ENCODE measurements around the gene ITGAD. TPM values are rescaled to one million over a fixed set of nuclear protein-coding genes. Genes with fewer than 3 reads are reported as not detected.
"Not testable (repeated sequence)": the region's sequence is repeated elsewhere in the genome, so short reads cannot be mapped to it uniquely, and the experiment has no call there.

The ITGAD gene
- total and polyA plus RNA-seq, 2 donors: 0.28 to 0.78 TPM

DNA sequence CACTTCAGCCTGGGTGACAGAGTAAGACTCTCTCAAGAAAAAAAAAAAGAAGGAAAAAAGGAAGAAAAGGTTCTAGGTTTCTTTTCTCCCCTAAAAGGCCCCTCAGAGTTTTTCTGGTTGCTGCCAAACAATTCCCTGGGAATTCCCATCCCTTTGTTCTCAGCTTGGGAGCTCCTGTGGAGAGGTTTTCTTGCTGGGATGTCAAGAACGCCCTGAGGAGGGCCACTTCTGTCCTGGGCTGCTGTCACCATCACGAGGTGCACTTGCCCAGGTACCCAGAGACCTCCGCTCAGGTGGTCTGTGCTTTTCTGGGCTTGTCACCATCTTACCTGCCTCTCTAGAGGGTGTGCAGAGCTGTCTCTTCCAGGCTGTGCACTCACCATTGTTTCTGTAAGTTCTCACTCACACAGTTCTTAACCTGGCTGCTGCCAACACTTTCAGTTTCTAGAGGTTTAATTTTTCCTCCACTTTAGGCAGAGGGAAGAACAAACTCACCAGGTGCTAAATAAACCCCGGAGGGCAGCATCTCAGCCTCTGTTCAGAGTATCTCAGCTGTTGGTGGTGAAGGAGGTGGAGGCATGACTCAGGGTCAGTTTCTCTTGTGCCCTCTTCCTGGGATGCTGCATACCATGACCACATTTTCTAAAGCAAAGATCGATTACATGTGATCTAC lies 37.4 kb downstream of the ITGAD start:
- DNase-seq (ENCODE audit: low read depth in 6 of 9, low spot score in 9 of 9): no peak
- Histone ChIP-seq H3K4me3 (ENCODE audit: low read length in 2 of 2) (no peak overlapping the region), H3K27me3 (ENCODE audit: control insufficient read depth in 2 of 2, insufficient read depth in 1 of 2, low read length in 1 of 2) (peaks cover 0 to 9% of the 10 kb centered on the region in 2 donors), H3K4me1 (ENCODE audit: control insufficient read depth in 2 of 2, insufficient read depth in 2 of 2, low read length in 2 of 2) (peaks cover 0 to 4% of the 10 kb centered on the region in 2 donors), H3K27ac (ENCODE audit: low read depth in 1 of 2, low read length in 1 of 2) (no peak overlapping the region), H3K9me3 (ENCODE audit: control insufficient read depth in 2 of 2, insufficient read depth in 1 of 2, low read length in 1 of 2) (peaks cover 0 to 6% of the 10 kb centered on the region in 2 donors), H3K36me3 (ENCODE audit: control insufficient read depth in 2 of 2, insufficient read depth in 2 of 2, low read length in 1 of 2) (no peaks in the 10 kb centered on the region)
- 72% methylated on average over 5 of the region's 5 CpGs for WGBS

DNA sequence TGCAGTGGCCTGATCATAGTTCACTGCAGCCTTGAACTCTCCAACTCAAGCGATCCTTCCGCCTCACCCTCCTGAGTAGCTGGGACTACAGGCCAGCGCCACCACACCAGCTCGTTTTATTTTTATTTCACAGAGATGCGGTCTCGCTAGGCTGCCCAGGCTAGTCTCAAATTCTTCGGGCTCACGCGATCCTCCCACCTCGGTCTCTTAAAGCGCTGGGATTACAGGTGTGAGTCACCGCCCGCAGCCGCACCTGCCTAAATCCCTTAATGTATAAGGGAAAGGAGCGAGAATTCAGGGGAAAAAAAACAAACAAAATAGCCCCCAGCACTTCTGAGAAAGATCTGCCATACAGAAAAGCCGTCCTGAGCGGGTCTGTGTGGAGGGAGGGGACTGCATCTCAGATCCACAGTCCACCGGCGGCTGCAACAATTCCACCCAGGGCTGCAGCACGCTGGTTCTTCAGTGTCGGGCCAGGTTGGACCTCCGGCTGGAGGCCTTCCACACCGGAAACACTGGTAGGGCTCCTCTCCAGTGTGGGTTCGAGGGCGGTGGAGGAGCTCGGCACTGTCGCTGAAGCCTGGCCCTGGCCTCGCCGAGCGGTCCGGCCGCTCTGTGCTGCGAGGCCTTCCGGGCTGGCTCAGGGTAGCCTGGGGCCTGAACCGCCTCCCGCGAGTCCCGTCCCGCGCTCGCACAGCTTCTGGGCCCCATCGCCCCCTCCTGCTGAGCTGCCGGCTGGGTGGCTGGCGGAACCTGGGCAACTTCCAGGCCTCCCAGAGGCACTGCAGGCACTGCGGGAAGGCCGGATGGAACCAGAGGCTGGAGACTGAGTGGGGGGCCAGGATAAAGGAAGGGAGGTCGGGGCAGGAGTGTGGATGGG lies 42.4 kb downstream of the ITGAD start:
- Histone ChIP-seq H3K27ac (ENCODE audit: low read depth in 1 of 2, low read length in 1 of 2) (no peak overlapping the region), H3K9me3 (ENCODE audit: control insufficient read depth in 2 of 2, insufficient read depth in 1 of 2, low read length in 1 of 2) (no peaks in the 10 kb centered on the region)
- WGBS: 98% methylated on average over 47 of the region's 47 CpGs

DNA sequence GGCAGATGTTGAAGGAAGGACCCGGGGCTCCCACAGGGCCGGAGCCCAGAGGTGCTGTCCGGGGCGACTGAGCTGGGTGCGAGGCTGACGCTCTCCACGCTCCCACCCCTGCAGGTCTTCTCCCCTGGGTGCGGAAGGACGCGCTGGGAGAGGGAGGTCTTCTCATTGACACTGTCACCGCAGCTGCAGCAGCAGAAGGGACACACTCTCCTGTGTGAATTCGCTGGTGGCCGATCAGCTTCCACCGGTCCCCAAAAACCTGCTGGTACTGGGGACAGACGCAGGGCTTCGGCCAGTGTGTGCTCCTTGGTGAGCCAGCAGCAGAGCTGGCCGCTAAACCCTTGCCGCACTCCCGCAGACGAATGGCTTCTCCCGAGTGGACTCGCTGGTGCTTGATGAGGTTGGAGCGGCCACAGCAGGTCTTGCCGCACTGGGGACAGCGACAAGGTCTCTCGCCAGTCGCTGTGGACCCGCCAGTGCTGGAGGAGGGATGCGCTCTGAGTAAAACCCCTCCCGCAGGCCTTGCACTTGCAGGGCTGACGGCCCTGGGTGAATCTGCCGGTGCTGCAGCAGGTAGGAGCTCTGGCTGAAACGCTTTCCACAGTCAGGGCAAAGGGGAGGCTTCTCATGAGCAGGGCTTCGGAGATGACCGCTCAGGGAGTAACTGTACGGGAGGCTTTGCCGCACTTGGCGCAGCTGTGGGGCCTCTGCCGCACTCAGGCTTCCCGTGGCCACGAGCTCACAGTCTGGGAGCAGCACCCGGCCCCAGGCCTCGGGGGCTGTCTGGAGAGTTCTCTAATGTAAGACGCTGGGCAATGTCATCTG lies 43.3 kb downstream of the ITGAD start:
- 97% methylated on average over 44 of the region's 44 CpGs for WGBS
- Histone ChIP-seq H3K36me3 (ENCODE audit: control insufficient read depth in 2 of 2, insufficient read depth in 2 of 2, low read length in 1 of 2) (no peaks in the 10 kb centered on the region), H3K9me3 (ENCODE audit: control insufficient read depth in 2 of 2, insufficient read depth in 1 of 2, low read length in 1 of 2) (no peaks in the 10 kb centered on the region), H3K27ac (ENCODE audit: low read depth in 1 of 2, low read length in 1 of 2) (no peak overlapping the region), H3K4me1 (ENCODE audit: control insufficient read depth in 2 of 2, insufficient read depth in 2 of 2, low read length in 2 of 2) (no peaks in the 10 kb centered on the region), H3K4me3 (ENCODE audit: low read length in 2 of 2) (no peak overlapping the region), H3K27me3 (ENCODE audit: control insufficient read depth in 2 of 2, insufficient read depth in 1 of 2, low read length in 1 of 2) (peaks cover 0 to 1% of the 10 kb centered on the region in 2 donors)
- no peak for DNase-seq (ENCODE audit: low read depth in 6 of 9, low spot score in 9 of 9)

More for the DNA sequence above, 42.4 kb downstream of the ITGAD start:
- Histone ChIP-seq H3K36me3 (ENCODE audit: control insufficient read depth in 2 of 2, insufficient read depth in 2 of 2, low read length in 1 of 2) (no peaks in the 10 kb centered on the region), H3K4me1 (ENCODE audit: control insufficient read depth in 2 of 2, insufficient read depth in 2 of 2, low read length in 2 of 2) (no peaks in the 10 kb centered on the region), H3K4me3 (ENCODE audit: low read length in 2 of 2) (no peak overlapping the region), H3K27me3 (ENCODE audit: control insufficient read depth in 2 of 2, insufficient read depth in 1 of 2, low read length in 1 of 2) (no peaks in the 10 kb centered on the region)
- DNase-seq (ENCODE audit: low read depth in 6 of 9, low spot score in 9 of 9): no peak

DNA sequence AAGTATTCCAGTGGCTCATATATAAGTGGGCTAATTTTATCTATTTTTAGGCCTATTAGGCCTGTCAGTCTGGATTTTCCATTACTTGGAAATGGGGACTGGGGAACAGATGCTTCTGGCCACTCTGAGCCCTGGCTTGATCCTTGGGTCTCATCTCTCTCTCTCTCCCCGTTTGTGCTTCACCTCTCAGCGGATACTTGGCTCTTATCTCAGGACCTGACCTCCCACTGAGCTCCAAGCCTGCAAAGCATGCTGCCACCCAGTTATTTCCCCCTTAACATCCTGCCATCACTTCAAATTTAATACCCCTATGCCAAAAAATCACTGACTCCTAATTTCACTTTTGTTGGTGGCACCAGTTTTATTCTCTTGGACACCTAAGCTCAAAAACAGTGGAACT lies 45.3 kb downstream of the ITGAD start:
- Histone ChIP-seq H3K36me3 (ENCODE audit: control insufficient read depth in 2 of 2, insufficient read depth in 2 of 2, low read length in 1 of 2) (no peaks in the 10 kb centered on the region), H3K27ac (ENCODE audit: low read depth in 1 of 2, low read length in 1 of 2) (no peak overlapping the region), H3K27me3 (ENCODE audit: control insufficient read depth in 2 of 2, insufficient read depth in 1 of 2, low read length in 1 of 2) (peaks cover 3 to 16% of the 10 kb centered on the region in 2 donors), H3K4me1 (ENCODE audit: control insufficient read depth in 2 of 2, insufficient read depth in 2 of 2, low read length in 2 of 2) (no peaks in the 10 kb centered on the region), H3K4me3 (ENCODE audit: low read length in 2 of 2) (no peak overlapping the region), H3K9me3 (ENCODE audit: control insufficient read depth in 2 of 2, insufficient read depth in 1 of 2, low read length in 1 of 2) (no peaks in the 10 kb centered on the region)
- DNase-seq (ENCODE audit: low read depth in 6 of 9, low spot score in 9 of 9): no peak
- 96% methylated on average over 2 of the region's 2 CpGs for WGBS

DNA sequence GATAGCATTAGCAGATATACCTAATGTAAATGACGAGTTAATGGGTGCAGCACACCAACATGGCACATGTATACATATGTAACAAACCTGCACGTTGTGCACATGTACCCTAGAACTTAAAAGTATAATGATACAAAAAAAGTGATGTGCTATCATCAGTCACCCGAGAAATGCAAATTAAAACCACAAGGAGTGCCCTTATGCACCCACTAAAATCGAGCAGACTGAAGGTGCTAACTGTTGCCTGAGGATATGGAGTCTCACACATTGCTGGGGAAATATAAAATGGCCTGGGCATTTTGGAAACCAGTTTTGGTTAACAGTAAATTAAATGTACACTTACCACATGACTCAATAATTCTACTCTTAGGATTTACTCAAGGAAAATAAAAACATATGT lies 45.9 kb downstream of the ITGAD start:
- WGBS: 81% methylated on average over 4 of the region's 4 CpGs

DNA sequence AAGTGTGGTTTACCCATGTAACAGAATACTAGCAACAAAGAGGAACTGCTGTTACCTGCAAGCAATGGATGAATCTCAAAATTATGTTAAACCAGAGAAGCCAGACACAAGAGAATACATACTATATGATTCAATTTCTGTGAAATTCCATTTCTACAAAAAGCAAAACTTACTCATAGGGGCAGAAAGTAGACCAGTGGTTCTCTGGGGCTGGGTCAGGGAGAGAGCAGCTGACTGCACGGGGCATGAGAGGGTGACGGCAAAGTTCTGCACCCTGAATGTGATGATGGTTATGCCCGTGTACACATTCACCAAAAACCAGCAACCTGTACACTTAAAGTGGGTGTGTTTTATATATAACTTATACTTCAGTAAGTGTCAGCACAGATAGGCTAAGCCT lies 46.4 kb downstream of the ITGAD start:
- Histone ChIP-seq H3K4me1 (ENCODE audit: control insufficient read depth in 2 of 2, insufficient read depth in 2 of 2, low read length in 2 of 2) (no peaks in the 10 kb centered on the region), H3K9me3 (ENCODE audit: control insufficient read depth in 2 of 2, insufficient read depth in 1 of 2, low read length in 1 of 2) (no peaks in the 10 kb centered on the region), H3K36me3 (ENCODE audit: control insufficient read depth in 2 of 2, insufficient read depth in 2 of 2, low read length in 1 of 2) (no peaks in the 10 kb centered on the region), H3K4me3 (ENCODE audit: low read length in 2 of 2) (no peak overlapping the region), H3K27ac (ENCODE audit: low read depth in 1 of 2, low read length in 1 of 2) (no peak overlapping the region), H3K27me3 (ENCODE audit: control insufficient read depth in 2 of 2, insufficient read depth in 1 of 2, low read length in 1 of 2) (peaks cover 3 to 16% of the 10 kb centered on the region in 2 donors)
- 97% methylated on average over 3 of the region's 3 CpGs for WGBS
- no peak for DNase-seq (ENCODE audit: low read depth in 6 of 9, low spot score in 9 of 9)

More for the DNA sequence above, 45.9 kb downstream of the ITGAD start:
- DNase-seq (ENCODE audit: low read depth in 6 of 9, low spot score in 9 of 9); H3K36me3 ChIP-seq (ENCODE audit: control insufficient read depth in 2 of 2, insufficient read depth in 2 of 2, low read length in 1 of 2); H3K9me3 ChIP-seq (ENCODE audit: control insufficient read depth in 2 of 2, insufficient read depth in 1 of 2, low read length in 1 of 2); H3K4me1 ChIP-seq (ENCODE audit: control insufficient read depth in 2 of 2, insufficient read depth in 2 of 2, low read length in 2 of 2); H3K27ac ChIP-seq (ENCODE audit: low read depth in 1 of 2, low read length in 1 of 2); H3K4me3 ChIP-seq (ENCODE audit: low read length in 2 of 2): not testable (repeated sequence)
- H3K27me3 ChIP-seq (ENCODE audit: control insufficient read depth in 2 of 2, insufficient read depth in 1 of 2, low read length in 1 of 2): peaks cover 3 to 16% of the 10 kb centered on the region in 2 donors

DNA sequence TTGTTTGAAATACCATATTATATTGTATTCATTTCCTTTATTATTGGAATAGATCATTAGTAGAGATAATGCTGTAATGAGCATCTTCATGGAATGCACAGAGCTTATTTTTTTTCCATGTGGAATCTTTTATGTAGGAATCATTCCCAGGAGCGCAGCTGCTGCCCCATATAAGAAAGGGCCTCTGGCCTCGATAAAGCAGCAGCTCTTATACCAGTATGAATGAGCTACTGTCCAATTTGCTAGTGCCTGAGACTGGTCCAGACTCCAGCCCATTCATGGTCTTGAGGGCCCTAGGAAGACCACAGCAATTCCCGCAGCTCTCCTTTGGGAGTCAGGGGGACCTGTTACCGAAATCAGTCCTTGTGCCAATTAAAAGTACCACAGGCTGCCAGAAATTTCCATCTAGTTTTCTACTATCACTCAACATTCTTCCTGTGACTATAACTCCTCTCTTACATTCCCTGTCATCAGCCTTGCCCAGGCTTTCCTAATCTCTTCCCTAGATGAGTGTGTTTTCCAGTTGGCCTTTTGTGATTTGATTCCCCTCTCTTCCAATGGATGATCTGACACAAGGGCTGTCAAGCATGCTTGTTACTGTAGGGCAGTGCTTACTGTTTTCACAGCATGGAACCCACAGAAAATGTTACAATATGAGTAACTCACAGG lies 47.5 kb downstream of the ITGAD start:
- Histone ChIP-seq H3K4me3 (ENCODE audit: low read length in 2 of 2) (no peak overlapping the region), H3K36me3 (ENCODE audit: control insufficient read depth in 2 of 2, insufficient read depth in 2 of 2, low read length in 1 of 2) (no peaks in the 10 kb centered on the region), H3K27ac (ENCODE audit: low read depth in 1 of 2, low read length in 1 of 2) (no peak overlapping the region), H3K4me1 (ENCODE audit: control insufficient read depth in 2 of 2, insufficient read depth in 2 of 2, low read length in 2 of 2) (no peaks in the 10 kb centered on the region), H3K27me3 (ENCODE audit: control insufficient read depth in 2 of 2, insufficient read depth in 1 of 2, low read length in 1 of 2) (peaks cover 3 to 16% of the 10 kb centered on the region in 2 donors), H3K9me3 (ENCODE audit: control insufficient read depth in 2 of 2, insufficient read depth in 1 of 2, low read length in 1 of 2) (no peaks in the 10 kb centered on the region)
- WGBS: 97% methylated on average over 4 of the region's 4 CpGs
- DNase-seq (ENCODE audit: low read depth in 6 of 9, low spot score in 9 of 9): no peak

DNA sequence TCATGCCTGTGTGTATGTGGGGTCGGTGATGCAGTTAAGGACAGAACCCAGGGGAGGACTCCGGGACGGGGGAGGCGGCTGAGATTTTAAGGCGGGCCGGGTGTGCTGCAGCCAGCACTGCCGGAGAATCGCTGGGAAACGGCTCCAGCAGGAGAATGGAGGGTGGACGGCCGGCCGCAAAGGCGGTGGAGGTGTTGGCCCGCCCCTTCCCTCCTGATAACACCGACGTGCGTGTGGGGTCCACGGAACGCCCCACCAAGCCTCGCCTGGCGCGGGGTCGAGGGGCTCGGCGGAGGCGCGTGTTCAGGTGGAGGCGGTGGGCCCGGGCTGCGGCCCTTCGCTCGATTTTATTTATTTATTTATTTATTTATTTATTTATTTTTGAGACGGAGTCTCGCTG lies 48.8 kb downstream of the ITGAD start:
- H3K4me3 ChIP-seq (ENCODE audit: low read length in 2 of 2): no peak overlapping the region
- no peaks in the 10 kb centered on the region for H3K9me3 ChIP-seq (ENCODE audit: control insufficient read depth in 2 of 2, insufficient read depth in 1 of 2, low read length in 1 of 2)
- no peaks in the 10 kb centered on the region for H3K36me3 ChIP-seq (ENCODE audit: control insufficient read depth in 2 of 2, insufficient read depth in 2 of 2, low read length in 1 of 2)
- 83% methylated on average over 34 of the region's 34 CpGs for WGBS
- H3K27me3 ChIP-seq (ENCODE audit: control insufficient read depth in 2 of 2, insufficient read depth in 1 of 2, low read length in 1 of 2): peaks cover 3 to 16% of the 10 kb centered on the region in 2 donors
- no peaks in the 10 kb centered on the region for H3K4me1 ChIP-seq (ENCODE audit: control insufficient read depth in 2 of 2, insufficient read depth in 2 of 2, low read length in 2 of 2)
- H3K27ac ChIP-seq (ENCODE audit: low read depth in 1 of 2, low read length in 1 of 2): no peak overlapping the region
- DNase-seq (ENCODE audit: low read depth in 6 of 9, low spot score in 9 of 9): no peak

Measured in thymus (tissue), 11 donors.